GM12874 (cell line): Measurements from ENCODE around the gene BOD1L1.

Experiments
- TF ChIP-seq, protein P1 (sequence below): IDR thresholded peaks from 2 replicates; pipeline ENCODE4 v1.5.1; 2011; ENCODE audit warnings: low read depth, mild to moderate bottlenecking, control low read depth, low read length, moderate library complexity; ENCODE audit not compliant: insufficient read depth

BOD1L1 gene

DNA sequence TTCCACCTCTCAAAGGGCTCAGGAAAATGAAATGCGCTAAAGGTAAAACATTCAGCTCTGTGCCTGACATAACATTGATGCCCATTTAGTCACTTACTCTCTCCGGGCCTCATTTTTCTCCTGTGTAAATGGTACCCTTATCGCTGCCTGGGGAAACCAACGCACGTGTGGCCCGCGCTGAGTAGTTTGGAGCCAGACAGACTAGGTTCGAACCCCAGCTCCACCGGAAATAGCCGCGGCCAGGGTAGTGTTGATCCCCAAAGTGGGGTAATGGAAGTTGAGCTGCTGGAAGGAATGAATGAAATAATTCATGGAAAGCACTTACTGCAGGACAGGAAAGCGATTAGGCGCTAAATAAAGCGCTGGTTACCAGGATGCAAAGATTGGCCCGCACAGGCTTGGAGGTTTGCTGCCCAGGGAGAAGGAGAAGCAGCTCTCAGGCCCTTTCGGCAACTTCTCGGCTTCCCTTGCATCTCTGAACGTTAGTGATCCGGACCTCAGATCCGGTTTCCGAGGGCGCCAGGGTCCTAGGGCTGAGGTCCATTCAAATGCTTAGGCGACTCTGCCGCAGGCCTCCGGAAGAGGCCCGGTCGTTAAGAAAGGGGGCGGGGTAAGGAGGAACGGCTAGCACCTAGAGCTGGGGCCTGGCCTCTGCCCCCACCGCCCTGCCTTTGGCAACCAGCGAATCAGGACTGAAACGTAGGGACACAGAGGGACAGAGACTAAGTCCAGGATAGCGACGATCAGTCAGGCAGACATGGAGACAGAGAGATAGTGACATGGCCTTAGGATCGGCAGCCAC, 96.5 kb downstream of the BOD1L1 start:
- TF ChIP-seq, protein P1, sequence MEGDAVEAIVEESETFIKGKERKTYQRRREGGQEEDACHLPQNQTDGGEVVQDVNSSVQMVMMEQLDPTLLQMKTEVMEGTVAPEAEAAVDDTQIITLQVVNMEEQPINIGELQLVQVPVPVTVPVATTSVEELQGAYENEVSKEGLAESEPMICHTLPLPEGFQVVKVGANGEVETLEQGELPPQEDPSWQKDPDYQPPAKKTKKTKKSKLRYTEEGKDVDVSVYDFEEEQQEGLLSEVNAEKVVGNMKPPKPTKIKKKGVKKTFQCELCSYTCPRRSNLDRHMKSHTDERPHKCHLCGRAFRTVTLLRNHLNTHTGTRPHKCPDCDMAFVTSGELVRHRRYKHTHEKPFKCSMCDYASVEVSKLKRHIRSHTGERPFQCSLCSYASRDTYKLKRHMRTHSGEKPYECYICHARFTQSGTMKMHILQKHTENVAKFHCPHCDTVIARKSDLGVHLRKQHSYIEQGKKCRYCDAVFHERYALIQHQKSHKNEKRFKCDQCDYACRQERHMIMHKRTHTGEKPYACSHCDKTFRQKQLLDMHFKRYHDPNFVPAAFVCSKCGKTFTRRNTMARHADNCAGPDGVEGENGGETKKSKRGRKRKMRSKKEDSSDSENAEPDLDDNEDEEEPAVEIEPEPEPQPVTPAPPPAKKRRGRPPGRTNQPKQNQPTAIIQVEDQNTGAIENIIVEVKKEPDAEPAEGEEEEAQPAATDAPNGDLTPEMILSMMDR, result no peak

DNA sequence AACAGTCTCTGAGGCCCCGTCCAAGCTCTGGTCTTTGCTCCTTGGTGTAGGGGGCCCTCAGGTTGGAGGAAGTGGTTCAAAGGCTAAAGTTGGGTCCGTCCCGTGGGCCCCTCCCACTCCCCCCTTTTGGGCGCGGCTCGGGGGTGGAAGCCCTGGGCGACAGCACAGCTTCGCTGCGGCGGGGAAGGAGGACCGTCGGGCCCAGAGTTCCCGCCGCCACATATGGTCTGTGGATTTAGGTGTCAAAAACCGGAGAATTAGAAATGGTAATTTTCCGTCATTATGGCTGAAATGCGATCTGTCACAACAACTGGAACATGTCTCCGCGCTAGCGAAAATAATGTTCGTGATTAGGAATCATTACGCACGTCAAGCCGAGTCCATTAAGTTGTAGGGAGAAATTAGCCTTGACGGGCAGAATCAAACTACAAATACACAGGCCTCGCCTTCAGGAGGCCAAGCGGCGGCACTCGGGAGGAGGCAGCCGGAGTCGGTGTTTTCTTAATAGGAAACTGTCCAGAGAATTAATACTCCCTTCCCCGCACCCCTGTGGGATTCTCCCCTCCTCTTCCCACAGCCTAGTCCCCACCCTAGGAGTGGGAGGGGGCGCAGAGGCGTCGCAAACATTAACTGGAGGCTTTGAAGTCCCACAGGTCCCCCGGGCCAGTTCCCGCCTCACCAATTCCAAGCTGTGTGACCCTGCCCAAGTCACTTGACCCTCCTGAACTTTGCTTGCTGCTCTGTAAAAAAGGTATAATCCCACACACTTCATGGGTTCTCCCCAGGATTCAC, 98.2 kb downstream of the BOD1L1 start:
- TF ChIP-seq, protein P1, result no peak

DNA sequence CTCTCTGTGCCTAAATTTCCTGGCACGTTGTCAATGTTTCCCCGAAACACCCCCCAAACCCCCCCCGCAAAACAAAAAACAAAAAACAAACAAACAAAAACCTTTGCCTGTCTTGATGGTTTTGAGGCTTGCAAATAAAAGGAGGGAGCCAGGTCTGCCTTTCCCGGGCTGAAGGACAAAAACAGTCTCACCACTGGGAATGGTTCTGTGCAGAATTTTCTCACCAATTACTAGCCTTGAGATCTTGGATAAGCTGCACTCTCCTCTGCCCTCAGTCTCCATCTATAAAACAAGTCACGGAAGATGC, 98.8 kb downstream of the BOD1L1 start:
- TF ChIP-seq, protein P1, result no peak

DNA sequence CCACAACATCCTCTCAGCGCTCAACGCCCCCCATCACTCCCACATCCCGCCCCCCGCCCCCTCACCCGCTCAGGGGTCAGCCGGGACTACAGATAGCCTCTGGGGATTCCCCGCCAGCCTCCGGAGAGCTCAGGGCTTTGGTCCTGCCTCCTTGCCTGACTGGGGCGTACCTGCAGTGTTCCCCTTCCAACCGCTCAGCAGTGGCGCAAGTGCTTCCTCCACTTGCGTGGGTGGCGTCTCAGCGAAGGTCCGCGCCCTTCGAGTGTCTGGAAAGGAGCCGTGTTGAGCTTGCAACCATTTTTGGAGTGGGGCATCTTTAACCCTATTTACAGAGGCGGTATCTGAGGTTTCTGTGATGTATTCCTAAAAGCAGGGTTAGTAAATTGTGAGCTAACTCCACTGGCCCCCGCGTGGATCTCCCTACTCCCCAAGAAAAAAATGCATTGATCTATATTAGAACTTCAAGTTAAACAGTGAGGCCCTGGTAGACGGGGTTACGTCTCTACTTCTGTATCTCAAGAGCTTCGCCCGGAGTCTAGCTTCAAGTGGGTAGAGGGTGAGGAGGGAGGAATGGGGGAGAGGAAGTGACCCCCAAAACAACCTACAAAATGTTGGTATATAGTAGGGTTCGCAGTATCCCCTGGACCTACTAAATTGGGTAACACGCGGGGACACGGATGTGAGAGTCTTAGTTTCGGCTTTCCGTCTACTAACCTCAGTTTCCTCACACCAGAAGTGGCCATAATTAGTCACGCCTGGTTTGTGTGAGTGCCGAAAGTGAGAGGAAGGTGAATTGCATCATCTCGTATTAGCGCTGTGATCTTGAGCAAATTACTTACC, 99.3 kb downstream of the BOD1L1 start:
- TF ChIP-seq, protein P1, result no peak

DNA sequence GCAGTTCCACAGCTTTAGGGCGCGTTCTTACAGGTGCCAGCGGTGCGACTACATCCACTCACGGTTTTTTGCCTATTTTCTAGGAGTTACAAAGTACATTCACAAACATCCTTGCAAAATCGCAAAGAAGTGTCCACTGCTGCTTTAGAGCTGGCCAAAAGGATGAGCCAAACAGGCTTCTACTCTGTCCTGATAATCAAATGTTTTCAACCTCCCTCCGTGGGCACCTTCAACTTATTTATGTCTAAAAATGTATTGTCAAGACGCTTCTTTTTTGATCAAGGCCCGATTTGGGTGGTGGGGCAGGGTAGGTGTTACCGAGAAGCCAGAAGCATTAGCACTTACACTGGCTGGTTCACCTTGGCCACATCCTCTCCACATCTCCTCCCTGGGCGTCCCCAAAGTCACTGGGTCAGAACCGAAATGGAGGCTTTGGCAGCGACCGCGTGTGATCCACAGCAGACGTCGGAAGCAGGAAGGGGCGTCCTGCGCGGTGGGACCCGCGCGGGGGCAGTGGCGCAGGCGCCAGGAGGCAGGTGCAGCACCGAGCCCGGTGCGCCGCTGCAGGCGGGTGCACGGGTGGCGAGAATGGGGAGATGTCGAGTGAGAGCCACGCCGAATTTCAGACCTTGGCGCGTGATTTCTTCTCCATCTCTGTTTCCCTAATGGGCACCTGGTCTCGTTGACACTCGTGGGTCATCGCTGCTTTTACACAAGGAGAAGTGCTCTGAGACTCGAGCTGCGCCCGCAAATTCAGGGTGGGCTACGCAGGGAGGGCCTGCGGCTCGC, 100.1 kb downstream of the BOD1L1 start:
- TF ChIP-seq, protein P1, result no peak

DNA sequence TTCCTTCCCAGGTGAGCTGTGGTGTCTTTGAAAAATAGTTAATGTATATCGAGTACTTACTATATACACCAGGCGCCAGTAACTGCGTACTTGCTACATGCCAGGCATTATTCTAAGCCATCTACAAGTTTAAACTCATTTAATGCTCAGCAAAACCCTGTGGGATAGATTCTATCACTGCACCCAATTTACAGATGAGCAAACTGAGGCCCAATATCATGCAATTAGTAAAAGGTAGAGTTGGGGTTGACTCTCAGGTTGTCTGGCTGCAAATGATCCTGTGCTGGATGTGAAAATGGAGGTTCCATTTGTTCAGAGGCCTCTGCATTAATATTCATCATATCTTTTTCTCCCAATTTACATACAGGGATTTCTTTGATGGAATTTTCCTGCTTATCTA, 100.9 kb downstream of the BOD1L1 start:
- TF ChIP-seq, protein P1, result no peak
